ENCODE results near the gene RAMP1. TPM values are rescaled to one million over a fixed set of nuclear protein-coding genes. Genes with fewer than 3 reads are reported as not detected.

The RAMP1 gene
- total RNA-seq, 1 experiment from 2014 or later = 23.4 TPM

GRCh38 chr2:237909801-237910475, 50.5 kb downstream of the RAMP1 start:
- H3K9me3 ChIP-seq (ENCODE audit: control insufficient read depth in 1 of 2, insufficient read depth in 1 of 2, low read depth in 1 of 2, low read length in 2 of 2) = peaks cover 0 to 16% of the 10 kb centered on the region in 2 experiments; a peak in 1 of 4 replicates
- no peak for ATAC-seq
- no peaks in the 10 kb centered on the region for H3K36me3 ChIP-seq (ENCODE audit: control insufficient read depth in 1 of 2, insufficient read depth in 2 of 2, low read length in 2 of 2)
- H3K9ac ChIP-seq (ENCODE audit: low read length) = no peak overlapping the region
- H4K20me1 ChIP-seq (ENCODE audit: insufficient read depth) = no peaks in the 10 kb centered on the region
- no peaks in the 10 kb centered on the region for H3K27me3 ChIP-seq (ENCODE audit: insufficient read depth, low read length)
- RAD21 ChIA-PET (ENCODE audit: low non-redundant PET in 1 of 2, low total read pairs in 2 of 2, uncharacterized antibody in 2 of 2, unreplicated experiment in 2 of 2) = no interaction called here
- no TSS peak for BruUV-seq (replicated peaks)
- no peak for DNase-seq (ENCODE audit: low read depth, low spot score)
- intact Hi-C loops (cut with micrococcal nuclease) = no loop called here
- H2AFZ ChIP-seq (ENCODE audit: low read depth, low read length, poor library complexity, severe bottlenecking) = no peak overlapping the region
- no peak overlapping the region for H3K4me3 ChIP-seq (replicated peaks in 1 of 2; ENCODE audit: low read depth in 1 of 2, low read length in 2 of 2)
- no peaks in the 10 kb centered on the region for H3K79me2 ChIP-seq (ENCODE audit: insufficient read depth, low read length)
- POLR2A ChIA-PET = no interaction called here
- CTCF ChIA-PET = interaction anchor here (1.0 kb wide), 1 partner anchor 14 kb away, joined by 3 read pairs; no protein-coding TSS in a partner anchor
- H3K4me1 ChIP-seq (ENCODE audit: control insufficient read depth in 1 of 2, insufficient read depth in 2 of 2, low read length in 2 of 2) = peaks cover 4 to 6% of the 10 kb centered on the region in 2 experiments
- no peaks in the 10 kb centered on the region for H3K9me2 ChIP-seq (ENCODE audit: insufficient read depth)
- TF ChIP-seq TCF7L2 (IDR thresholded peaks at IDR 0.05; ENCODE audit: borderline replicate concordance, extremely low read depth, insufficient read depth, insufficient read length) (no peak), ELF1 (IDR thresholded peaks at IDR 0.05; ENCODE audit: borderline replicate concordance, low read depth) (no peak), ZFX (IDR thresholded peaks at IDR 0.05) (no peak), MAX (IDR thresholded peaks at IDR 0.05) (no peak), JUND (IDR thresholded peaks at IDR 0.05) (no peak), RAD21 (IDR thresholded peaks at IDR 0.05; ENCODE audit: low read depth) (no peak), REST (IDR thresholded peaks at IDR 0.05; ENCODE audit: low read depth) (no peak), SIN3A (IDR thresholded peaks at IDR 0.05; ENCODE audit: low read depth) (no peak), POLR2AphosphoS5 (IDR thresholded peaks at IDR 0.05; ENCODE audit: low read depth, low read length) (no peak), SP1 (IDR thresholded peaks at IDR 0.05; ENCODE audit: low read depth) (no peak), ATF3 (IDR thresholded peaks at IDR 0.05) (no peak), CTCF (IDR thresholded peaks at IDR 0.05 in 2 of 3, conservative IDR thresholded peaks at IDR 0.05 in 1 of 3; ENCODE audit: borderline replicate concordance in 1 of 3, insufficient read depth in 1 of 3, low read depth in 2 of 3, low read length in 2 of 3) (no peak)
- no peak overlapping the region for H3K4me2 ChIP-seq (ENCODE audit: low read length)
- no peak overlapping the region for H3K27ac ChIP-seq (ENCODE audit: low read depth, low read length)
